T1000 (cell line): ENCODE results near the gene TP53I11.
A peak's percentile ranks its signal among the peaks of the same experiment; 100 is the strongest.

Source experiments
- DNase-seq: peaks from one replicate; lab custom pipeline; 2025; ENCODE audit warnings: mixed read lengths; lab: John Stamatoyannopoulos, UW

TP53I11 gene

DNA sequence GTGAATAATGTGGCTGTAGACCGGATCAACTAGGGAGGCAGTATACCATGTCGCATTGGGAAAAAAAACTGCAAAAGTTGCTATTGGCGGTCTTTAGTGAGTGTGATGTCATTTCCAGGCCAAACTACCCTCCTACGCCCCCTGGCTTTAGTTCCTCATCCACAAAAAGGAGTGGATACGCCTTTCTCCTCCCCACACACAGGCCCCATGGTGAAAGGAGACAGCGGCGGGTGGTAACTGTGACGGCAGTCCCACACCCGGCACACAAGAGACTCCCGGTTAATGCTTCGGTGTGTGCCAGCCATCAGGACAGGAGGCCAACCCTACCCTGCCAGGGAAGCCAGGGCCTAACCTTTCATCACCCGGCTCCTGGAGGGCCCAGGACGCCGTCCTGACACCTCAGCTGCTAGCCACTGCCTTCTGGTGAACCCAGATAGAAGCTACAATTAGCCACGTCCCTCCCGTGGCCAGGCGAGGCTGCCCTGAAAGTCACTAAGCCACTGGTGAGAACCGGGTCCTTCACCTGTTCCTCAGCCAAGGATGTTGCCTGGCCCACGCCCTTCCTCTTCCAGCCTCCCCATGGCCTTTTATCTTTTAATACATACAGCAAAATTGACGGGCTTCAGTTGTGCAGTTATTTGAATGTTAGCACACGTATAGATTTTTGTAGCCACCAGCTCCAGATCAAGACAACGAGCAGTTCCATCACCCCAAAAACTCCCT lies 10.8 kb downstream of the TP53I11 start:
- DNase-seq = no peak

DNA sequence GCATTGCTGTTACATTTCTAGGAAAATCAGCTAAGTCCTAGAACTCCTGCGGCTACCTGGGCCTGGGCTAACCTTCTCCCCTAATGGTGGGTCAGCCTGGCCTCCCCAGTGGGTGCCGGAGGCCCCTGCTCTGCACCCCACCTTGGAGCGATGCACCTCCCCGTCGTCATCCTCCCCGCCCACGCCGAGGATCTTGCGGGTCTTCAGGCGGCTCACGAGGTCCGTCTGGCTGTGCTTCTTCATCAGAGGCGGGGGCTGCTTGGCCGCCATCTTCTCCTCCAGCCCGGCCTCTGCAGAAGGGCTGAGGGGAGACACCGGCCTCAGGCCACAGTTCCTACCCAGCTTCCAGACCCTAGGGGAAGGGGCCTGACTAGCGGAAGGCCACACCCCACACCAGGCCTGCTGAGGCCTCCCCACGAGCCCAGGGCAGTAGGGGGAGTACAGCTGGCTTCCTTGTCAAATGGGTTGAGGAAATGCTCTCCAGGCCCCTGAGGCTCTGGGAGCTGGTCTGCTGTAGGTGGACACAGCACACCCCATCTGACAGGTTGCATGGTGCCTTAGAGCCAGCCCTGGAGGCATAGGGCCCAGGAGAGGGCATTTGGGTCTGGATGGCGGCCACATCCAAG lies 12.5 kb downstream of the TP53I11 start:
- no peak for DNase-seq

DNA sequence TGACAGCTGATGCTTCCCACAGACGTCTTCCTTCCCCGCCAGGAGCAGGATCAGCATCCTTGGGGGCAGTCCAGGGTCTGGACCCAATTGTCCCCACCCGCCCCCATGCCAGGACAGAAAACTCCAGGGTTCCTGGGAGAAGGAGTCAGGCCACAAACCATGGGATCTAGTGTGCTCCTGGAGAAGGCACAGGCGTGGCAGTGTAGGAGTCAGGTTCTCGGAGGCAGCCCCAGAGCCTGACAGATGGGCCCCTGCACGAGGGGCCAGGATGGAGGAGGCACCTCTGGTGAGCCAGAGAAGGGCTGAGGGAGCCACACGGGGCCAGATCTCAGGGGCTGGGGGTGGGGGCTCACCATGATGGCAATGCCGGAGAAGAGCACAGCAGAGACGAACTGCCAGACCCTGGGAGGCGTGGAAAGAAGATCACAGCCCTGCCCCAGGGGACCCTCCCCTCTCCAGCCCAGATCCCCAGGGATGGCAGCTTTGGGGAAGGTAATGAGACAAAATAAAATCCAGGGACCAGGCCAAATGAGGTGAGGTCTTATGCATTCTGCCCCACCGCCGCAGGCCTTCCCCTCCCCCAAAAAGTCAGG lies 13.6 kb downstream of the TP53I11 start:
- DNase-seq = no peak

- peak; percentile 55 for DNase-seq
Observed at GRCh38 chr11:44936525-44936924, 14.2 kb downstream of the TP53I11 start.

- DNase-seq = no peak
Observed at GRCh38 chr11:44934735-44935250, 15.9 kb downstream of the TP53I11 start.

- DNase-seq = no peak
Observed at GRCh38 chr11:44934110-44934509, 16.6 kb downstream of the TP53I11 start.

GRCh38 chr11:44931466-44931865 lies 19.2 kb downstream of the TP53I11 start:
- DNase-seq = no peak

DNA sequence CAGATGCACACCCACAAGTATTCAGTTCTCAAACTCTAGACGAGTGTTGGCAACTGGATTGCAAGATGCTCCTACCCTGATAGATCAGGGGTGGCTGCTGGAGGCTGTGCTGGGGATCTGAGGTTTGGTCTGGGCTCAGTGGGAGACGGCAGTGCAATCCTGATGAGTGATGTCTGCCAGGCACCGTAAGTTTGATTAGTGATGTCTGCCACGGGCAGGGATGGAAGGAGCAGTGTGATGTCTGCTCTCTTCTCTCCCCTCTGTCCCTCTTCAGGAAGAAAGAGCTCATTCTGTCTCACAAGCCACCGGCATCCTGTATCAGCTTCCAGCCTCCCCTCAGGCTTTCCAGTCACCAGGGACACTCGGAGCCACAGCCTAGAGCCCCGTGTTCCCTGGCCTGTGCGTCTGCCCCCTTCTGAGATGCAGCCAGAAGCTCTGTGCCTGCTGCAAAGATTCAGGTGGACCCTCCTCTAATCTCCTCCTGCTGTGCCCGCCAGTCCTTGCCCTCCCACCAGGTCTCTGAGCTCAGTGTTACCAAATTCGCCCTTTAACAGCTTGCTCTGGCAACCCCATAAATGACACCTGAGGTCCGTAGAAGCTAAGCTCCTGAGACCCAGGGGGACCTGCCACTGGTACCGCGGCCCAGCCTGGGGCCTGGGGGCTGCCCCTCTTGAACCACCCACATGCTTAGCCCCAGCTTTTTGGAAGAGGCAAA lies 19.9 kb downstream of the TP53I11 start:
- no peak for DNase-seq

DNA sequence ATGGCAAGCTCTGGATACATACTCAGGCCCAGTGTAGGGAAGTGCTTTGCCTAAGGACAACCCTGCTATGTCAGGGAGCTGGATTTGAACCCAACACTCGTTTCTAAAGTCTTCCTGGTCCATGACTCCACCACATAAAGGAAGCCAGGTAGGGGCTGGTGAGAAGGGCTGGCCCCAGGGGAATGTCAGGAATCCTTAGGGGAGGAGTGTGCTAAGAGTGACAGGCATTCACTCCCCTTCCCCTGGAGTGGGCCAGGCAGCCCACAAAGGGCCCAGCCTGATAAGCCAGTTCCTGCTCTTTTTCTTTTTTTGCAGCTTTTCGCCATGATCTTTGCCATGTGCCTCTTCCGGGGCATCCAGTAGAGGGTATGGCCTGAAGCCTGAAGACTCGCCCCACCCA lies 21.9 kb downstream of the TP53I11 start:
- no peak for DNase-seq

DNA sequence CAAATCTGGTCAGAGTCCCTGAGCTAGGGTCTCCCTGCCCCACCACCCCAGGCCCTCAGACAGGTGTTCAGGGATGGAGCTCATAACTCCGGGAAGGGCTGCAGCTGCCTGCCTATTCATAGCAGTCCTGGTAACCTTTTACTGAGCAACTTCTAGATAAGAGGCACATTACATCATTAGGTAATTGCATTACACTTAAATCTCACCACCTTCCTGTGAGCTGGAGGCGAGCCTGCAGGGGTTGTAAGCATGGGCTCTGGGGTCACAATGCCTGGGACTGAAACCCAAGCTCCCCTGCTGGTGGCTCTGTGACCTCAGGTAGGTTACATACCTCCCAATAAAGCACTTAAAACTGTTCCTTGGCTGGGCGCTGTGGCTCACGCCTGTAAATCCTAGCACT lies 22.5 kb downstream of the TP53I11 start:
- no peak for DNase-seq

- DNase-seq = peak; percentile 15
Observed at GRCh38 chr11:44927174-44927661, 23.5 kb downstream of the TP53I11 start.

- no peak for DNase-seq
Observed at GRCh38 chr11:44926036-44926435, 24.6 kb downstream of the TP53I11 start.

DNA sequence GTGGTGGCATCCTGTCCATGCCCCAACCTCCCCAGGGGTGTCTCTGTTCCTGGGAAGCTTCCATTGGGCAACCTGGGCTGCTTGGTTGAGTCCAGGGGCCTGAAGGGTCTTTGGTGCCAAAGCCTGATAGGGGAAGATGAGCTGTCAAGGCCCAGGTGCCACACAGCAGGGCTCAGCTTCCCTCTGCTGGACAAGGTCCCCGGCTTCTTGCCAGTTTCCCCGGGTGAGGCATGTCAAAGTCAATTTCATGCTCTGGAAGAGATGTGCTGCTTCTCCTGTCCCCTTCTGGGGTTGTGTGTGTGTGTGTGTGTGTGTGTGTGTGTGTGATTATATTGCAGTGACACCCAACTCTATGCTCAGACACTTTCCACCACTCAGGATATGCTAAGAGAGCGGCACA lies 26.9 kb downstream of the TP53I11 start:
- DNase-seq = no peak

GRCh38 chr11:44923115-44923514 lies 27.6 kb downstream of the TP53I11 start:
- DNase-seq = no peak

DNA sequence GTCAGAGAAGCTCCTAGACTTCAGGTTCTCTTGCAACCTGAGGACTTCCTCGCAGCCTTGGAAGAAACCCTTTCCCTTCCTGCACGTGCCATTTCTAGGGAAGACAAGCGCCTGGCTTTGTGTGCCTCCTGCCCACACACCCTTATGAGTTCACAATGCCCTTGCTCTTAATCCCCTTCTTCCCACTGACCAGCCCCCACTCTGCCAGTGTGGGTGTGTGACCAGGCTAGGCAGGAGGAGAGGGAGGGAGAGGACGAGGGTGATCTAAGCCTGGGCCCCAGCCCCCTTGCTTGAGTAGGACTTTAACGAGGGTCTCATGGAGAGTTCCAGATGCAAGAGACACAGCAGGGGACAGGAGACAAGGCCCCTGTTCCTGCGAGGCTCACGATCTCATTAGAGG lies 30.2 kb downstream of the TP53I11 start:
- DNase-seq = no peak

DNA sequence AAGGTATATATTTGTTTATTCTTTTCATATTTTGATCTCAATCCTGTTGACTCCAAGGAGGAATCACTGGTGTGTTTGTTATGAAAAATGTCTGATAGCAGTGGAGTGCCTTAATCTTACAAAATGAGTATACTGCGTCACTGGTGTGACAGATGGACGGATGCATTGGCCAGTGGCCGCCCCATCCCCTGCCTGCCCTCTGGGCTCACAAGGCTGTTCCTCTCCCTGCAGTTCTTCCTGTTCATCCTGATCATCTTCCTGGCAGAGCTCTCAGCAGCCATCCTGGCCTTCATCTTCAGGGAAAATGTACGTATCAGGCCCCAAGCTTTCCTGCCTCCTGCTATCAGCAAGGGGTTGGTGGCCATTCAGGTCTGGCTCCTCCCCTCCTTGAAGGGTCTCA lies 32.9 kb downstream of the TP53I11 start:
- no peak for DNase-seq

DNA sequence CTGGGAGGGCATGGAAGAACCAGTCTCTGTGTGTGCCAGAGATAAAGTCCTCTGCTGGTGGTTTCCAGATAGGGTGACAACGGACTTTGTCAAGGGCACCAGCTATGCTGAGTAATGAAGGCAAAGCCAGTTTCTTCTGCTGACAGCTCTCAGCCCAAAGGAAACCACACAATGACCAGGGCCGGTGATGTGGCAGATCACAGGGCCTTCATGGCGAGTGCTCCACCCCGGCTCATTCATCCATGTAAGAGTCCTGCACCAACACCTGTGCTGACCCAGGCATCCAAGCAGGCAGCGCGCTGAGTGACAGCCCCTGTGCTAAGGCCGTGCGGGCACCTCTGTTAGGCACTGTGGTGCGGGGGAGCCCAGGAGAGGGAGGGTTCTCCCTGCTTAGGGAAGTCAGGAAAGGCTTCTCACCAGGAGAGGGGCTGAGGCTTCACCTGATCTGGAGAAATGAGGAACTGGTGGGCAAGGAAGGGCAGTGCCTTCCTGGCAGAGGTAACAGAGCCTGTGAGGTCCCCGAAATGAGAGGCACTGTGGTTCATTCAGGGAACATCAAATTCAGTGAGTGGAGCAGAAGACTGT lies 33.8 kb downstream of the TP53I11 start:
- no peak for DNase-seq

DNA sequence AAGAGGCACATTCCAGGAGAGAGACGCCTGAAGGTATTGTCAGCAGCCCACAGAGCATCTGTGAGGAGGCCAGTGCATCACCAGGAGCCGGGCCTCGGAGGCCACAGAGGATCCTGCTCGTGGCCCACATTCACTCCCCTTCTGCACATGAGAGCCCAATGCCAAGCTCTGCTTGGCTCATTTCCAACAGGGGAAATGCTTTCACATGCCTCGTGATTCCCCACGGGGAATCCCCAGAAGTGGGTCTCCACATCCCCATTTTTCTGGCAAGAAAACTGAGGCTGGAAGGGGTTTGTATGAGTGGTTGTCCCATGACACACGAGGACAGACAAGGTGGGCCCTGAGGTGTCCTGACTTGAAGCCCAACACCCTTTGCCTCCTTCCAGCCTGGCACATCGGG lies 34.4 kb downstream of the TP53I11 start:
- no peak for DNase-seq

DNA sequence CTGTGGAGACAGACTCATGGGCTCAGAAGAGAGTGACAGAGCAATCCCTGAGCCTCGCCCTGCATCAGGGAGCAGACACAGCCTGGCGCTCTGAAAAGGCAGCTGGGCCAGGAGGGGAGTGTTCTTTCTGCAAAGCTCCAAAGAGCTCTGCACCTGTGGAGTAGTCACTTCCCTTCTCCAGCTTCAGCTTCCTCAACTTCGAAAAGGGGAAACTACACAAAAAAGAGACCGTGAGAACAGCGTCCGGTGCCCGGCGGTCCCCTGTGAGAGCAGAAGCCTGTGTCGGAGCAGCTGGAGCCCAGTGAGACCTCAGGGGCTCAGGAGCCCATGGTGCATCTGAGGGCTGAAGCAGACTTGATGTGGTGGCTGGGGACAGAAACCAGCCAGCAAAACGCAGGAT lies 35.1 kb downstream of the TP53I11 start:
- DNase-seq = no peak

GRCh38 chr11:44915004-44915403 lies 35.7 kb downstream of the TP53I11 start:
- DNase-seq = no peak

- no peak for DNase-seq
Observed at GRCh38 chr11:44914105-44914504, 36.6 kb downstream of the TP53I11 start.

GRCh38 chr11:44913502-44913901 lies 37.2 kb downstream of the TP53I11 start:
- no peak for DNase-seq
